HG03521 (cell line): ENCODE data around the gene BBOX1.
"Not testable (repeated sequence)": the region's sequence is repeated elsewhere in the genome, so short reads cannot be mapped to it uniquely, and the experiment has no call there.

Experiments
- ATAC-seq: cut with Tn5 transposase; IDR thresholded peaks from one replicate; pipeline ENCODE4 v1.9.1; 2021; ENCODE audit warnings: mild to moderate bottlenecking, moderate library complexity; ENCODE audit not compliant: unreplicated experiment

Gene BBOX1

DNA sequence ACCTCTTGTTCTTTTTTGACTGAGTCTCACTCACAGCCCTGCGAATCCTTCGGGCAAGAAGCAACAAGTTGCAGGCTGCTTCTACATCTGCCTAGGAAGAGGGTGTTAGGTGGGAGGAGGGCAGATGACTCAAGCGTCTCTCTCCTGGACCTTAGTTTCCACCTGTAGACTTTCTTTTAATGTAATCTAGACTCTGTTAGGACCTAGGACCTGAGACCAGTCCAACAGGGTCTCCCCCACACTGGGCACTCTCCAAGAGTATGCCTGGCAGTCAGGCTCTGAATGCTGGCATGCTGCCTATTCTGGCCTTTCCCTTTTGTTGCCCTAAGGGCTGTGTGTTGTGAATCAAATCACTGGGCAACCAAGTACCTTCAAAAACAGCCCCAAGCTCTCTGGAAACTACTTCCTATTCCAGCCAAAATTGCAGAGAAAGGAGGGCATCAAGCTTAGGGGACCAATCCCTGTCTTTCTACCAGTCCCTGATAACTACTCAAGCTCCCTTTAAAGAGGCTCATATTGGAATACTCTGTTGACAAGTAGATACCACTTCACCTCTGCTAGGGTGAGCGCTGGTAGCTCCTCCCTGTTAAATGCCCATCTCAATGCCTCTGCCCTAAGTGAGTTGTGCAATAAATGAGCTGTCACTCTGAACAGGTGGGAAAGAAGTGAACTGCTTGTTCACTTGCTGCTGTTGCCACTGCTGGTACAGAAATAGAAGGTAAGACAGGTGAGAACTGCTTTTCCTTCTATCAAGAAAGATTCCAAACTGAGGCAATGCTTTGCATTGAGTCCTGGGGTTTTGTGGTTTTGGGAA lies at the start of gene BBOX1:
TSS of gene BBOX1 (plus strand) at position 514 of the 814 bp plus-strand sequence. CDS start 14,616 bp downstream, outside the sequence.
- no peak for ATAC-seq

- no peak for ATAC-seq
Measured at GRCh38 chr11:26992031-26992541, 48.5 kb upstream of the BBOX1 start.

GRCh38 chr11:26993965-26994457 lies 46.6 kb upstream of the BBOX1 start, which contains the start of gene FIBIN:
Gene FIBIN, plus strand, starts transcription at chr11:26994112. Its CDS starts 415 bp downstream, at chr11:26994527.
- ATAC-seq, result no peak

GRCh38 chr11:26994631-26995095 lies 46.0 kb upstream of the BBOX1 start:
- no peak for ATAC-seq

GRCh38 chr11:26995701-26996460 lies 44.7 kb upstream of the BBOX1 start:
- no peak for ATAC-seq

- ATAC-seq, result no peak
Measured at GRCh38 chr11:26997378-26997777, 43.2 kb upstream of the BBOX1 start.

DNA sequence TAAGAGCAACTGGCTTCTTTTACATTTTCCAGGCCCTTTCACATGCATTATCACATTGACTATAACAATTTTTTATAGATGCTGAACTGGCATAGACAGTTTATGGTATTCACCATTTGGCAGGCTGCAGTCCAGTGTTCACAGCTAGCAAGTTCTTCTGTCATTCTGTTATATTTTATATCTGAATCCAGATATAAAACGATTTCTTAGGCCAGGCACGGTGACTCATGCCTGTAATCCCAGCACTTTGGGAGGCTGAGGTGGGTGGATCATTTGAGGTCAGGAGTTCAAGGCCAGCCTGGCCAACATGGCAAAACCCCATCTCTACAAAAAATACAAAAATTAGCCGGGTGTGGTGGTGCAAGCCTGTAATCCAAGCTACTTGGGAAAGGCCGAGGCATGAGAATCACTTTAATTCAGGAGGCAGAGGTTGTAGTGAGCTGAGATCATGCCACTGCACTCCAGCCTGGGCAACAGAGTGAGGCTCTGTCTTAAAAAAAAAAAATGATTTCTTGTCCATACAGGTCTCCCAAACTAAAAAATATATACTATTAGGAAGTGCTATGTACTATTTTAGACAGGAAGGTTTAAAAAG lies 39.4 kb upstream of the BBOX1 start:
- not testable (repeated sequence) for ATAC-seq

DNA sequence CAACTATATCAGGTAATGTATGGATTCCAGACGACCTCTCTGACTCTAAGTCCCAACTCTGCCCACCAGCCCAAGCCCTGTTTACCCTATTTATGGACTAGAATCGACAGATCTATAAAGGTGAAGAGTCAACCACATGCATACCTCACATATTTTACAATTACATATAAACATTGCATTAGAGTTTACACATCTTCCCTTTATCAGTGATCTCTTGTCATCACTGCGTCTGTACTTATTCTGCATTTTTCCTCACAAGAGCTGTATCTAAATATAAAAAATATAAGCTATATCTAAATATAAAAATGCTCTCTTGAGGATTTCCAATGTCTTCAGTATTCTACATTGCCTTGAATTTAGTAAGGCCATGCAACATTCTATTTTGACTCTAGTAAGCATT lies 38.2 kb upstream of the BBOX1 start:
- no peak for ATAC-seq

DNA sequence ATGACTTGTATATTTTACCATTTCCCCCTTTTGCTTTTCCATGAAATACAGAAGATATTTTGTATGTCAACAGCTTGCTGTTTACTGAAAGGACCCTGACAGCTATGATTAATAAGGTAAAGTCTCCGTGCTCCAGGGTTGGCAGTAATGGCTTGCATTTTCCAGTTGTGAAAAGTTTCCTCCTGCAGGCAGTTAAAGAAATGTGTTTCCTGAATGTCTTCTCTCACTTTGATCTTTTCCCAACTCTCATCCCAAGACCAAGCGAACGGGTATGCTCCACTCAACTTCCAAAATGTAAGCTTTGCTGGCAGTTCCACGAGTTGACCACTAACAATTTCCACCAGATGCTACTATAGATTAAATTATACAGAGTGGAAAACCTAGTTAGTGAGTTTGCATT lies 37.8 kb upstream of the BBOX1 start:
- ATAC-seq, result no peak

DNA sequence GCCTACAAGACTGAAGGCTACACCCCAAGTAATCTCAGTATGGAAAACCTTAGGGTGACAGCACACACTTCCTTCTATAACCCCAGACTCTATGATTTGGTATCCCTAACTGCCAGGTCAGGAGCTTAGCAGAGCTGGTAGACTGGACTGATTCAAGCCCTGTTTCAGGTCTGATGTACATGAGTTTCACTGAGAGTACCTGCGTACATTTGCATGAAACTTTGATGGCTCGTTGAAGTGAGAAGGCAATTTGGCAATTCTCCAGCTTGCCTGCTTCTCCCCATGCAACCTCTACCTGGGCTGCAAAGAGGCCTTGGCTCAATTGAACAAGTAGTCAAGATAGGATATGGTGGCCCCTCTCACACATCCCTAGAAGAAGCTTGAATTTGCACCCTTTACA lies 36.5 kb upstream of the BBOX1 start:
- ATAC-seq, result no peak

DNA sequence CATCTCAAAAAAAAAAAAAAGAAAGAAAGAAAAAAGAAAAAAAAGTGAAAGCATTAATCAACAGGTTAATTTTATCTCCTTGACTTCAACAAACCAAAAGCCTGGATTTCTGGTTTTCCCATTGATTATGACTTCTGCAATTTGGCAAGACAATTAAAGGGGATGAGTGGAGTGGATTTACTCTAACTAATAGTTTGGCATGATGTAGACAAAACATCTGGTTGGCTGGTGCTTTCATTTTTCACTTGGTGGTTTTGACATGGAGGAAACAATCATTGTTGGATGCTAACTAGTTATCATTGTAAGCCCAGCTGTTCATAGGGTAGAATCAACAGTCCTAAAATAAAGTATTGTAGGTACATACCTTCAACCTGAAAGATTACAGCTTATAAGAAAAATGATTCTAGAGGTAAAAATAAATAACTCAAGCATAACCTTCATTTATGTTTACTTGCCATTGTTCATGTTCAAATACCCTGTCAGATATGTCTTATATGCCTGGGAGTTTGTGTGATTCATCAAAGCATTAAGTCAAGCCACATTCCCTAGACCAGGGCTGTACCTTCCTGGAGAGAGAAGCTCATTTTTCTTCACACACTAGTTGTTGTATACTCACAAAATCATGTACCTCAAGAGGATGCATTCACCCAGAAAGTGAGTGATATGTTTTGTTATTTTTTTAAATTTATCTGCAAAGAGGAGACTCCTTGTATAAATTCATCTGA lies 31.6 kb upstream of the BBOX1 start:
- no peak for ATAC-seq

DNA sequence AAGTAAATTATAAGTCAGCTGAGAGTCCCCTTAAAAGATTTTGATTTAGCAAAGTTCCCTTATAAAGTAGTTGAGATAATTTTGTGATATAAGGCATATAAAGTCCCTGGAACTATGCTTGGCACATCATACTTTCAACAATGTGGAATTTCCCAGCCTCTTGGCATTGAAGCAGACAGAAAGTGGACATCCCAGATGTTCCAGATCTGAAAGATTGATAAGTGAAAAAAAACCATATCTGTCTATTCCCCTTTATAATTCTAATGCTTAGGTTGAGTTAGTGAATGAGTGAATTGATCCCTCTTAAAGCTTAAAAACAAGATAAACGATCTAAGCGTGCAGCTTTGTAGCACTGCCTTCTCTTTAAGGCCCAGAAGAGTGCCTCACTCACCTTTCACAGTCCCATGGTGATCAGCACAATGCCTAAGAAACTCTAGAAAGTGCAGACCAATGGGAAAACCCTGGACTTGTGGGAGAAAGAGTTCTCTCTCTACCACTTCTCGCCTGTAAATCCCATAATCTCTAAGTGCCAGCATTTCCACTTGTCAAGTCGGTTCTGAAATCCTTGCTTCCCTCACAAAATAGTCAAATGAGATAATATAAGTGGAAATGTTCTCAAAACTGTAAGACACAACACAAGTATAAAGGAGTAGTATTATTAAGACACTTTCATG lies 28.9 kb upstream of the BBOX1 start:
- ATAC-seq, result no peak

- no peak for ATAC-seq
Measured at GRCh38 chr11:27012234-27012921, 28.2 kb upstream of the BBOX1 start.

DNA sequence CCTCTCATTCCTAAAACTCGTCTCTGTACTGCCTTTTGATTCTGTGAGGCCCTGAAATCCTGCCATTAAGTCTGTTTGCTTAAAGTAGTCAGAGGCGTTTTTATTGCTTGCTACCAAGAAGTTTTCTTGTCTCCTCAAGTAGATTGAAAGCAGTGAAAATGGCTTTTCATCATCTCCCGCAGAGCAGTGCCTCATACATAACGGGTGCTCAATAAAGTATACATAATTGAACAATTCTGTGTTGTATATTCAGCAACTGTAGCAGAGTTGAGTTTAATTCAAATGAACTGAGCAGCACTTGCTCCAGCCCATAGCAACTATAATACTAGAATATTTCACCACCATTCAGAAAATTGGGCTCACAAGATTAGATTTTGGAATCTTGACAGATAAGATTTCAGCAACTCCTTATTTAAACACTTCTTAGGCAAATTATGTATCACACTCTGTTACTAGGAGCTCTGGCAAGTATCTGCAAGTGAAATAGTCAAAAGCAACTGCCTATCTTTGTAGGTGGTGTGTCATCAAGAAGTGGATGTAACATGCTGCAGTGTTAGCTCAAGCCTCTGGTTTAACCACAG lies 26.7 kb upstream of the BBOX1 start:
- ATAC-seq, result no peak

GRCh38 chr11:27018902-27019529 lies 21.6 kb upstream of the BBOX1 start:
- ATAC-seq, result no peak

DNA sequence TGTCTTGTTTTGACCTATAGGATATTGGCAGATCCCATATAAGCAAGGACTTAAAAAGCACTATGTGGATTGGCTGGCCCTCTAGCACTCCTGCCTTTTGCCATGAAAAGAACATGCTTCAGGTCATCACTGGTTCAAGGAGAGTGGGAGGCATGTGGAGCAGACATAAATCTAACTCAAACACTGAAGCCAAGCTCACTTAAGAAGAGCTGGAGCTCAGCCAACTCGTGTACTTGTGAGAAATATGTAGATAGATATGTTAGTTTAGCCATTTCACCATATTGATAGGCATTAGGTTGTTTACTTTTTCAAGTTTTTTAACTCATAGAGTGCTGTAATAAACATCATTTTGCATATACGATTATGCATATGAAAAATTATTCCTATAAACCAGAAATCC lies 19.9 kb upstream of the BBOX1 start:
- no peak for ATAC-seq

- ATAC-seq, result no peak
Measured at GRCh38 chr11:27022659-27023251, 17.9 kb upstream of the BBOX1 start.

DNA sequence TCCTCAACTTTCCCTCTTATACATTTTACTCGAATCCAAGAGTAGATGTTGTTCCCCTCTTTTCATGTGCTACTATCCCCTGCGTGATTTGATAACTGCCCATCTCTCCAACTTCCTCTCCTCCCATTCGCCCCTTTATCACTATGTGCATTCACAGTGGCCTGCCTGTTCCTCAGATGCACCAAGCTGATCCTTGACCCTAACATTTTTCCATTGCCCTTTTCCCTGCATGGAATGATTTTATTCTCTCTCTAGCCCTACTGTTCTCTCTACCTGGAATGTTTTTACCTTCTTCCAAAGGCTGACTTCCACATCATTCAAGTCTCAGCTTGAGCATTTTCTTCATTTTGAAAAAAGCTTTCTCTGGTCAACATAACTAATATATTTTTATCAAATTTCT lies 15.8 kb upstream of the BBOX1 start:
- no peak for ATAC-seq
